NB4 (cell line): ENCODE data around the gene NFIA.

Experiments
- CTCF ChIP-seq: IDR thresholded peaks from one replicate; pipeline ENCODE4 v1.5.1; 2012; ENCODE audit warnings: low read depth, low read length
- MYC ChIP-seq: IDR thresholded peaks from 2 replicates; pipeline ENCODE4 v1.6.1; 2011; ENCODE audit warnings: low read depth, low read length
- POLR2A ChIP-seq: IDR thresholded peaks from 2 replicates; pipeline ENCODE4 v1.6.1; 2011; ENCODE audit warnings: mild to moderate bottlenecking; ENCODE audit not compliant: insufficient read length; ENCODE audit errors: extremely low read depth
- TF ChIP-seq, protein P1 (sequence below): IDR thresholded peaks from 2 replicates; pipeline ENCODE4 v1.6.1; 2011; ENCODE audit warnings: low read depth, low read length

GRCh38 chr1:61123326-61123725, 41.0 kb downstream of the NFIA start:
- TF ChIP-seq CTCF (no peak), POLR2A (no peak), MYC (no peak)
- TF ChIP-seq, protein P1, sequence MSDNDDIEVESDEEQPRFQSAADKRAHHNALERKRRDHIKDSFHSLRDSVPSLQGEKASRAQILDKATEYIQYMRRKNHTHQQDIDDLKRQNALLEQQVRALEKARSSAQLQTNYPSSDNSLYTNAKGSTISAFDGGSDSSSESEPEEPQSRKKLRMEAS = no peak
